Adrenal gland (tissue), 12 donors: ENCODE results near the gene ZNF366. TPM values are rescaled to one million over a fixed set of nuclear protein-coding genes. Genes with fewer than 3 reads are reported as not detected.

Source experiments
- DNase-seq, 7 donors: peaks; one replicate each; pipeline ENCODE4 v3.0.0-alpha.2; 2019 to 2020
- H3K27ac ChIP-seq, 5 donors: fragments of 200-600 bp; sonication (generic) in 4 of 5; 1 replicate in 3 of 5; 2 replicates in 2 of 5; pipeline versions ENCODE4 v1.5.1 to v1.8.0; 2016 to 2020; ENCODE audit warnings: mild to moderate bottlenecking in 1 of 5
- H3K27me3 ChIP-seq: fragments of 200-600 bp; 2 replicates; pipeline ENCODE4 v1.8.0; 2021
- H3K36me3 ChIP-seq, 2 donors: fragments of 200-600 bp; replicated peaks in 1 of 2; 1 replicate in 1 of 2; 2 replicates in 1 of 2; pipeline versions ENCODE4 v1.5.1 to v1.8.0; 2018 to 2022
- H3K4me1 ChIP-seq, 2 donors: fragments of 200-600 bp; replicated peaks in 1 of 2; 1 replicate in 1 of 2; 2 replicates in 1 of 2; pipeline versions ENCODE4 v1.5.1 to v1.8.0; 2018 to 2021
- H3K4me3 ChIP-seq, 4 donors: fragments of 200-600 bp; sonication (generic) in 3 of 4; one replicate each; pipeline ENCODE4 v1.5.1; 2016 to 2018
- H3K9me3 ChIP-seq, 3 donors: fragments of 200-600 bp; sonication (generic) in 1 of 3; replicated peaks in 1 of 3; 1 replicate in 2 of 3; 2 replicates in 1 of 3; pipeline versions ENCODE4 v1.5.1 to v1.8.0; 2016 to 2021
- POLR2A ChIP-seq, 2 donors: fragments of 450-650 bp; IDR thresholded peaks; one replicate each; pipeline ENCODE4 v1.6.1; 2017; ENCODE audit warnings: antibody characterized with exemption in 2 of 2, mild to moderate bottlenecking in 2 of 2, moderate library complexity in 1 of 2
- WGBS, 4 donors: extraction: QIAGEN DNeasy Blood & Tissue Kit in 2 of 4; methylation state at CpG; one replicate each; pipeline versions ENCODE4 v1.1.5 to v1.1.7; 2013 to 2017; 5-methylcytosine and 5-hydroxymethylcytosine counted together
- intact Hi-C, 2 donors: fragments of 100-400 bp; cut with DNase I; formaldehyde crosslinking; loops; one replicate each; pipeline versions ENCODE4 v1.14.1 to v1.15.0; 2022 to 2023
- polyA plus RNA-seq, 3 donors: library from polyadenylated mRNA; stranded (reverse); fragments of 200-250 nt in 2 of 3; fragments of 350-450 nt in 1 of 3; fragmentation: Illumina TruSeq in 1 of 3; extraction: RNeasy Lipid Tissue Mini Kit (QIAGEN cat#74804) in 1 of 3; gene quantifications; one replicate each; pipeline ENCODE4 v1.2.3, GENCODE V29; 2013 to 2014
- total RNA-seq, 9 donors: library from RNA; depleted of rRNA in 4 of 9; stranded (reverse); fragments of >200 nt in 4 of 9; fragments of 120-200 nt in 1 of 9; fragmentation: NEBNext Ultra II Directional in 1 of 9; extraction: Animal tissue kit (Norgen Biotek cat#: 25700) in 1 of 9; gene quantifications; one replicate each; pipeline versions ENCODE4 v1.1.0 to v1.2.4, GENCODE V29; 2013 to 2023
- TF ChIP-seq, protein P1 (sequence below), 6 experiments: fragments of 450-650 bp in 4 of 6; fragments of 200-600 bp in 2 of 6; sonication (generic) in 1 of 6; IDR thresholded peaks; 1 replicate in 5 of 6; 2 replicates in 1 of 6; pipeline versions ENCODE4 v1.5.1 to v1.8.0; 2016 to 2021; ENCODE audit warnings: antibody characterized with exemption in 6 of 6, mild to moderate bottlenecking in 2 of 6, moderate library complexity in 1 of 6
- donor health status: healthy with polysubstance abuse.
- donor health status: Bipolar disorder and iron deficiency.
- donor health status: DM: yes; HTN: yes; CAD: no.
- donor health status: DM: no; HTN: no; CAD: no.
- donor health status: DM: no; HTN: no; CAD: no.
- donor health status: DM: yes; HTN: yes; CAD: no.

The ZNF366 gene
- total and polyA plus RNA-seq, 12 donors = 0.24 to 5.3 (median 2.6) TPM

DNA sequence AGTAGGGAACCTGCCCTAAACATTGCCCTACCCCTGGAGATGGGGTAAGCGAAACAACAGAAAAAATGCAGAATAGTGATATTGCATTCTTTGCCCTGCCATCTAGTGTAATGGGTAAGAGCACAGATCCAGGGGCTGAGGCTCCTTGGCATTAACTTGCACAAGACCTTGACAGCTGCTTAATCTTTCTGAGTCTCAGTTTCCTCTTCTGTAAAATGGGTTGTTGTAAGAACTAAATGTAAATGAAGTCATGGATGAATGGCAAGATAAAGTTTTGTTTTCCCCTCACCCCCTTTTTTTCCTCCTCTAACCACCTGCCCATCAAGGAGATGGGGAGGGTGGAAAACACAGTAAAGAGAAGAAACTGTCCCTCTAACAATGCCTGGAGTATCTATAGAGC lies 47.7 kb upstream of the ZNF366 start:
- H3K4me1 ChIP-seq = peaks cover 6 to 19% of the 10 kb centered on the region in 2 donors
- H3K4me3 ChIP-seq = no peak overlapping the region
- H3K27ac ChIP-seq = no peak overlapping the region
- no peaks in the 10 kb centered on the region for H3K9me3 ChIP-seq
- no peak for TF ChIP-seq POLR2A (IDR thresholded peaks at IDR 0.05)
- TF ChIP-seq, protein P1, sequence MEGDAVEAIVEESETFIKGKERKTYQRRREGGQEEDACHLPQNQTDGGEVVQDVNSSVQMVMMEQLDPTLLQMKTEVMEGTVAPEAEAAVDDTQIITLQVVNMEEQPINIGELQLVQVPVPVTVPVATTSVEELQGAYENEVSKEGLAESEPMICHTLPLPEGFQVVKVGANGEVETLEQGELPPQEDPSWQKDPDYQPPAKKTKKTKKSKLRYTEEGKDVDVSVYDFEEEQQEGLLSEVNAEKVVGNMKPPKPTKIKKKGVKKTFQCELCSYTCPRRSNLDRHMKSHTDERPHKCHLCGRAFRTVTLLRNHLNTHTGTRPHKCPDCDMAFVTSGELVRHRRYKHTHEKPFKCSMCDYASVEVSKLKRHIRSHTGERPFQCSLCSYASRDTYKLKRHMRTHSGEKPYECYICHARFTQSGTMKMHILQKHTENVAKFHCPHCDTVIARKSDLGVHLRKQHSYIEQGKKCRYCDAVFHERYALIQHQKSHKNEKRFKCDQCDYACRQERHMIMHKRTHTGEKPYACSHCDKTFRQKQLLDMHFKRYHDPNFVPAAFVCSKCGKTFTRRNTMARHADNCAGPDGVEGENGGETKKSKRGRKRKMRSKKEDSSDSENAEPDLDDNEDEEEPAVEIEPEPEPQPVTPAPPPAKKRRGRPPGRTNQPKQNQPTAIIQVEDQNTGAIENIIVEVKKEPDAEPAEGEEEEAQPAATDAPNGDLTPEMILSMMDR (IDR thresholded peaks at IDR 0.05) = no peak
- intact Hi-C loops = no loop called here
- H3K36me3 ChIP-seq = no peaks in the 10 kb centered on the region
- no peaks in the 10 kb centered on the region for H3K27me3 ChIP-seq
- WGBS, 4 donors = 92 to 100% (median 97%) methylated on average over 1 of the region's 1 CpG
- DNase-seq = no peak

DNA sequence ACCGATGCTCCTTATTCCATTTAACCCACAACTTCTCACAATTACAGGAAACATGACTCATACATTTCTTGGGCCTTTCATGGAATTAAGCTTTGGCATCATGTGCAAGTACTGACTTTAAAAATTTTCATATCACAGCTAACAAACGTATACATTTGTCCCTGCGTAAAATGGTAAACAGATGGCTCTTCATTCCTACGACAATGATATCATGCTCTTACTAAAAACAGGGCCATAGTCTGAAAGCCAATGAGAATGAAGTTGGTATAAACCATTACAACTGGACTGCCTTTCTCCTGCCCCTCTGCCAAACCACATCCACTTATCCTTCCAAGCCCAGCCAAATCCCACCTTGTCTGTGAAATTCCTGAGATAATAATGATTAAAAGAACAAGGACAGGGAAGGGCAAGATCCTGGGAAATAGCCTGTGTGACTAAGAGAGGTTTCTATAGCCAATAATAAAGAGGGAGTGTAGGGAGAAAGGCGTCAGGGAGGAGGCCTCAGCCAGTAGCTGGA lies 44.9 kb upstream of the ZNF366 start:
- no peaks in the 10 kb centered on the region for H3K9me3 ChIP-seq
- no peaks in the 10 kb centered on the region for H3K27me3 ChIP-seq
- H3K36me3 ChIP-seq = no peaks in the 10 kb centered on the region
- no peak for TF ChIP-seq POLR2A (IDR thresholded peaks at IDR 0.05)
- TF ChIP-seq, protein P1 (IDR thresholded peaks at IDR 0.05) = no peak
- DNase-seq = no peak
- intact Hi-C loops = no loop called here
- peaks cover 6 to 14% of the 10 kb centered on the region in 2 donors for H3K4me1 ChIP-seq
- H3K4me3 ChIP-seq = no peak overlapping the region
- 84 to 86% (median 85%) methylated on average over 5 of the region's 5 CpGs for WGBS, 4 donors
- H3K27ac ChIP-seq = no peak overlapping the region

DNA sequence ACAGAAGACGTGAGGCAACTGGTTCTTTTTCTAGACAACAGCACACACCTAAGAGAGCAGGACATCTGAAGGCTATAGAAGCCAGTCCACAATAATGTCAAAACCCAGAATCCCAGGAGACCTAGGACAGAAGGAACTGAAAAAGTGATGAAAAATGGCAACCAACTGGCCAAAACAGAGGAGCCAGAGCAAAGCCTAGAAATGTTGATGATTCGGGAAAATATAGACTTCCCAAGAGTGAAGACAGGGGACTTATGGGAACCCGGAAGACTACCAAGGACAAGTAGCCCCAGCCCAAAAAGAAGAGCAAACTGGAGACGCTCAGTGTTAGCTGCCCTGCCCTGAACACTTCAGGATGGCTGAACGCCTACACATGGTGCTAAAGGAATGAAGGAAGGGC lies 43.4 kb upstream of the ZNF366 start:
- H3K4me3 ChIP-seq = no peak overlapping the region
- no peak for TF ChIP-seq POLR2A (IDR thresholded peaks at IDR 0.05)
- TF ChIP-seq, protein P1 (IDR thresholded peaks at IDR 0.05) = no peak
- DNase-seq = no peak
- H3K9me3 ChIP-seq = no peaks in the 10 kb centered on the region
- intact Hi-C loops = no loop called here
- H3K4me1 ChIP-seq = no peaks in the 10 kb centered on the region
- no peaks in the 10 kb centered on the region for H3K36me3 ChIP-seq
- H3K27ac ChIP-seq = no peak overlapping the region
- WGBS, 4 donors = 85 to 91% (median 90%) methylated on average over 5 of the region's 5 CpGs
- no peaks in the 10 kb centered on the region for H3K27me3 ChIP-seq

DNA sequence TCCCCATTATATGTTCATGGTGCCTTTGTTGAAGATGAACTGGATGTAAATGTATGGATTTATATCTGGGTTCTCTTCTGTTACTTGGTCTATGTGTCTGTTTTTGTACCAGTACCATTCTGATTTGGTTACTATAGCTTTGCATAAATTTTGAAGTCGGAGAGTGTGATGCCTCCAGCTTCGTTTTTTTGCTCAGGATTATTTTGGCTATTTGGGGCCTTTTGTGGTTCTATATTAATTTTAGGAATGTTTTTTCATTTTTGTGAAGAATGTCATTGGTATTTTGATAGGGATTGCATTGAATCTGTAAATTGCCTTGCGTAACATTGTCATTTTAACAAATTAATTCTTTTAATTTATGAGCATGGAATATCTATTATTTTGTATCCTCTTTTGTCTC lies 36.6 kb upstream of the ZNF366 start:
- no peak for TF ChIP-seq POLR2A (IDR thresholded peaks at IDR 0.05)
- TF ChIP-seq, protein P1 (IDR thresholded peaks at IDR 0.05) = no peak
- Histone ChIP-seq H3K4me3 (no peak overlapping the region), H3K27ac (no peak overlapping the region), H3K9me3 (no peaks in the 10 kb centered on the region), H3K4me1 (no peaks in the 10 kb centered on the region), H3K27me3 (no peaks in the 10 kb centered on the region), H3K36me3 (no peaks in the 10 kb centered on the region)
- WGBS, 4 donors = 52 to 90% (median 72%) methylated on average over 3 of the region's 3 CpGs
- no peak for DNase-seq
- intact Hi-C loops = no loop called here
